GM19395 (cell line): ENCODE measurements around the gene RALGPS1.

Experiments
- ATAC-seq: cut with Tn5 transposase; IDR thresholded peaks from one replicate; pipeline ENCODE4 v1.9.1; 2021; ENCODE audit warnings: mild to moderate bottlenecking, moderate library complexity; ENCODE audit not compliant: unreplicated experiment

Gene RALGPS1

DNA sequence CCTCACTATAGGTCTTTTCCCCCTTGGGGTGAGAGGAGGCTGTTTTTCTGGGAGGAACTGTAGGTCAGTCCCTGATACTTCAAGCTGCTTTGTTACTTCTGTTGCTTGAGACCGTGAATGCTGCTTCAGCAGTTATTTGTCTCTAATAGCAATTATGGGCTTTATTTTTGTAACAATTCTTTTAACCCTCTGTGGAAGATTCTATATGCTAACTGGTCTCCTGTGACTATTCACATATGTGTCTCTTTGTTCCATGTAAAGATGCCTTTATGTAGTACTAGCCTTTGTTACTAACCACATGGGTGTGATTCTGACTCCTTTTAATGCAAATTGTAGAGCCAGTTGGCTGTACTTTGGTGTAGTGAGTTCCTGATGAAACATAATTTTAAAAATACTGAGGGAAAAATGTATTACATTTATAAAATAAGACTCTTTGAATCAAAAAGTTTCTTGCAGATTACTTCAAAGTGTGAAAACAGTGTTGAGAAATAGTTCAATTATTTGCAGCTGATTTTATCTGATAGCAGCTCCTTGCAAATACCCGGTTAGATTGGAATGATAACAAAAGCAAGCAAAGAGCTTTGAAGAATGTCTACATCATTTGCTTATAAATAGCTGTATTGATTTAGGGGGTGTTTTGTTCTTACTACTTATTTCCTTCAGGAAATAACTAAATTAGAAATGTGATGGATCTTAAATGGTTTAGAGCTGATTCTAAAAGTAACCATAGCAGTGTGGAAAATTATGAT is 161.2 kb downstream of the RALGPS1 start:
- ATAC-seq = no peak

DNA sequence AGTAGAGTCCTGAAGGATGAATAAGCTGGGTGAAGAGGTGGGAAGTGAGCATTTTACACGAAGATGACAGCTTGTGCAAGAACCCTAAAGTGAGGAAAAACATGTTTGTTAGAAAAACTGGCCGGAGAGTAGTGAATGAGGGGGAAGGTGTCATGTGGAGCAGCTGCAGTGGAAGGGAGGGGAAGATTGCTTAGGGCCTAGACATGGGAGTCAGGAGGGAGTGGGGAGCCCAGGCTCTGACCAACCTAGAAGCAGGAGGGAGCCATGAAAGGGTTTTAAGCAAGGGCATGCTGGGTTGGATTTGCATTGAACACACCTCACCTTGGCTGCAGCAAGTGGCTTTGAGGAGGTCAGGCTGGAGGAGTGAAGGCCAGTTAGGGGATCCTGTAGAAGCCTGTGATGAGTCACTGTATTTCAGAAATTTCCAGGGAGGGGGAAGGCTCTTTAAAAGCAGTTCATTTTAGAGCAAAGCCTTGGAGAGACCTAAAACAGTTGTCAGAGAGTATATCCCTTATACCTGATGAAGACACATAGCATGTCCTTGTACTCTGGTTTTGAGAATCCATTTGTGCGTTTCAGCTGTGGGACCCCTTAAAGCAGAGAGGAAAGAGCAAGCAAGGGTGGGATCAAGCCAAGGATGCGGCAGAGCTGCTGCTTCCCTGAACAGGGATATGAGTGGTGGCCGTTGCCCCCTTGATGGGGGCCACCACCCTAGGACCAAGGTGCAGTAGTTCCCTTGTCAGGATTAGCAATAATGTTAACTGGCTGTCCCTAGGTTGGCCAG is 162.5 kb downstream of the RALGPS1 start:
- no peak for ATAC-seq

DNA sequence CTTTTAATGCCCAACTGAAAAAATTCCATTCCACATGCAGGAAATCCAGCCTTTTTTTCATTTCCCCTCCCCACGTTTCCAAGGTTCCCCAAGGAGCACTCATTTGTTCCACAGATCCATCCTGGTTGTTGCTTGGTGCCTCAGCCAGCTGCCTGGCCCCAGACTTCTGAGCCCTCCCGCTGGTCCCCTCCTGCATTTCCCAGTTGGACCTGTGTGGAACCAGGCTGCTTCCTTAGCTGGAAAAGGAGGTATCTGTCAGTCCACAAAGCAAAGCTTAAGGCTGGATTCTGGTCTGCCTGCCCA is 163.0 kb downstream of the RALGPS1 start:
- no peak for ATAC-seq

DNA sequence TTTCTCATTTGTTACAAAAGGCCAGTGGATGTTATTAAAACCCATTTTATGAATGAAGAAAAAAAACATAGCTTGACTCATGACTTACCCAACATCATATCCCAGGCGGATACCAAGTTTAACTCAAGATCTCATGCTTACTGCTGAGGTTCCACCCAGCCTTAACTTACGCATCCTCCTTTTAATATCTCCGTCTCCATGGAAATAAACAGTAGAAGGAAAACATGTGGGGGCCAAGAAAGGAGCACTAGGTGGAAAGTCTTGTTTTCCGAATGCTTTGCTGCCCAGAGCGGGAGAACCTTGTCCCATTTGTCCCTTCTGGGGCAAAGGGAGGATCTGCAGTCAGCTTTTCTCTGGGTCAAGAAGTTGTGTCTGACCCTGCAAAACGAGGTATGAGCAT is 163.8 kb downstream of the RALGPS1 start:
- ATAC-seq = no peak

DNA sequence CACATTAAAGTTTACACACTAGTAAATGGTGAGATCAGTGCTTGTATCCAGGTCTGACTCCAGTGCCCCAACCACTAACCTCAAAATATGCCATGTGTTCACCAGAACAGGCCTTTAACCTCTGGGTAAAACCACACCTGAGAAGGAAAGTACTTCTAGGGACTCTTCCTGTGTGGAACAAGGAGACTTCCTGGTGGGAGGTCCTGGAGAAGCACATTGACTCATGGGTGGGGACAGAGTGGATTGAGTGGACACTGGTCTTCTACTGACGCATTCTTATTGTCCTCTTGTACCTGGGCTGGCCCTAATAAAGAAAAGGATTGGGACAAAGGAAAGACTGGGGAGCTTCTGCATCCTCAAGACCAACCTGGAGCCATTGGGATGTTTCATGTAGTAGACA is 164.4 kb downstream of the RALGPS1 start:
- no peak for ATAC-seq

DNA sequence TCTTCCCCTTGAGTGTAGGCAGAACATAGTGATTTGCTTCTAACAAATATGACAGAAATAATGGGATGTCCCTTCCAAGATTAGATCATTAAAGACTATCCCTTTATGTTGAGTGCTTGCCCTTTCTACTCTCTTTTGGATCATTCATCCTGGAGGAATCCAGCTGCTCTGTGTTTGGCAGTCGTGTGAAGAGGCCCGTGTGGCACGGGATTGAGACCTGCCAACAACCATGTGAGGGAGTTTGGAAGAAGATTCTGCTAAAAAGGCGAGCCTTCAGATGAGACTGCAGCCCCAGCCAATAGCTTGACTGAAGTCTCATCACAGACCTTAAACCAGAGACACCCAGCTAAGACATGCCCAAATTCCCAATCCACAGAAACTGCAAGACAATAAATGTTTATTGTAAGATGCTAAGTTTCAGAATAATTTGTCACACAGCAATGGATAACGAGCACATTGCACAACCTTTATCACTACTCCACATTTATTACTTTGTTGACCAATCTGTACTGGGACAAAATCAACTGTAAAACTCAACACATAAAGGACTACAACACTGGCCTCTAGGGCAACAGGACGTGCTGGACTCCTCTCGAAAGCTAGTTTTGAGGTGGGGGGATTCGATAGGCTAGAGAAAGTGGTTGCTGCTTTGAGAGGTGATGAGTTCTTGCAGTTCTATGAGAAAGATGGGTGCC is 165.0 kb downstream of the RALGPS1 start:
- no peak for ATAC-seq

DNA sequence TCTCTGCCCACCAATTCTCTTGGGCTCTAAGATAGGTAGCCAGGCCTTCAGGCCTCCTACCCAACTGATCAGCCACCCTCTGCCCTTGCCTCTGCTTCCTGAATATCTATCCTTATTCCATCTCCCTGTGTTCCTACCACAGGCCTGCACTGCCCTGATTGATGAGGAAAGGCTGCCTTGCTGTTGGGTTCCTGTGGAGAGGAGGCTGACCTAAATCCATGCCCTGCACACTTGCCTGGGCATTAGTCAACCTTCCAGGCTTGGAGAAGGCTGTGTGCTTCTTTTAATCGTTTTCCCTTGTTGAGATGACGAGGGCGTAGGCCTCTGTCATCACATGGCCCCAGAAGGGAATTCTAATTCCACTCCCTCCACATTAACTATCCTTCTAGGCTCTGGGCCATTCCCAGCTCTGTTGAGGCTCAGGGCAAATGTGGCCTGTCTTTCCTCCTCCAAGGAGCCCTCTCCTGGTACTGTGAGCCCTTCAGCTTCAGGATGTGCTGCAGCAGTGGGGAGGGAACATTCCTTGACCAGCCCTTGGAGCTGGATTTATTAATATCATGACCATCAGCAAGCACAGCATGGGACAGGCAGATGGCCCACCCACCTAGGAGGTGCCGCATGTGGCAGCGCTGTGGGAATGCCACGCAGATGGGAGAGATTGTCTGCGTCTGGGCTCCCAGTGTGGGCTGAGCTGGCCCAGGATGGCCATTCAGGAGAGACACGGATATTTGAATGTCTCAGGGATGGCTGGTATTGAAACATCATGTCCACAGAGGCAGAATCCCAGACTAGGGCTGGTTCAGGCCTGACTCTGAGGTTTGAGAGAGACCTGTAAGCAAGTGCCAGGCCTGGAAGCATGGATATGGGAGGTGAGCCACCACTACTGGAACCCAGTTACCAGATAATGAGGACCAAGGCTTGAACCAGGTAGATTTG is 166.9 kb downstream of the RALGPS1 start:
- ATAC-seq = no peak

DNA sequence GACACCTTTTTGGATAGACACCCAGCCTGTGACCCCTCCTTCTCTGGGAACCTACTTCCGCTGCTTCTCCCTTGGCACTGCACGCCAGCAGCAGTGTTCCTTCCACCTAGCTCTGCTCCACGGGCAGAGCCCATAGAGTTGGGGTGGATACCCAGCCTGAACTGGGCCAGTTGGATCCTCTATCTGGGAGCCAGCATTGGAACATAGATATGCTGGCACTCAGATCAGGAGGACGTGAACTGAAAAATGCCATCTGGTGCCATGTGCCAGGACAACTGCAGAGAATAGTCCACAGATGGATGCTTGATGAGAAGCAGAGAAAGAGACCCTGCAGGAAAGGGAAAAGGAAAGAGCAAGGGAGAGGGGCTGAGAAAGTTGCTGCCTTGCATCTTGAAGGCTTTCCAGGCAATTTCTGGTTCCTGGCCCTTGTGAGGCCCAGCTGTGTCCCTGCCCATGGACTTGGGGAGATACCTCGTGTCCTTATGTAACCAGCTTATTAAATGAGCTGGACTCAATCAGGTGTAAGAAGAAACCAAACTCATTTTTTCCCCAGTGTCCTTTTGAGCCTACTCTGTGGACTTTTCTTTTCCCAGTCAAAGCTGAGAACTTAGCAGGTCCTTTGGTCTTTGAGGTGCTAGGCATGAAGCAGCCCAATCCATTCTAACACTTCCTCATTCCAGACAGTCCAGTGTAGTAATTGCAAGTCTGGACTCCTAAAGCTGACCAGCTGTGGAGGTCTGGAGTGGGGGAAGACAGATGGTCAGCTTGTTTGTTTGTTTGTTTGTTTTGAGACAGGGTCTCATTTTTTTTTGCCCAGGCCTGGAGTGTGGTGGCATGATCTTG is 168.8 kb downstream of the RALGPS1 start:
- no peak for ATAC-seq

DNA sequence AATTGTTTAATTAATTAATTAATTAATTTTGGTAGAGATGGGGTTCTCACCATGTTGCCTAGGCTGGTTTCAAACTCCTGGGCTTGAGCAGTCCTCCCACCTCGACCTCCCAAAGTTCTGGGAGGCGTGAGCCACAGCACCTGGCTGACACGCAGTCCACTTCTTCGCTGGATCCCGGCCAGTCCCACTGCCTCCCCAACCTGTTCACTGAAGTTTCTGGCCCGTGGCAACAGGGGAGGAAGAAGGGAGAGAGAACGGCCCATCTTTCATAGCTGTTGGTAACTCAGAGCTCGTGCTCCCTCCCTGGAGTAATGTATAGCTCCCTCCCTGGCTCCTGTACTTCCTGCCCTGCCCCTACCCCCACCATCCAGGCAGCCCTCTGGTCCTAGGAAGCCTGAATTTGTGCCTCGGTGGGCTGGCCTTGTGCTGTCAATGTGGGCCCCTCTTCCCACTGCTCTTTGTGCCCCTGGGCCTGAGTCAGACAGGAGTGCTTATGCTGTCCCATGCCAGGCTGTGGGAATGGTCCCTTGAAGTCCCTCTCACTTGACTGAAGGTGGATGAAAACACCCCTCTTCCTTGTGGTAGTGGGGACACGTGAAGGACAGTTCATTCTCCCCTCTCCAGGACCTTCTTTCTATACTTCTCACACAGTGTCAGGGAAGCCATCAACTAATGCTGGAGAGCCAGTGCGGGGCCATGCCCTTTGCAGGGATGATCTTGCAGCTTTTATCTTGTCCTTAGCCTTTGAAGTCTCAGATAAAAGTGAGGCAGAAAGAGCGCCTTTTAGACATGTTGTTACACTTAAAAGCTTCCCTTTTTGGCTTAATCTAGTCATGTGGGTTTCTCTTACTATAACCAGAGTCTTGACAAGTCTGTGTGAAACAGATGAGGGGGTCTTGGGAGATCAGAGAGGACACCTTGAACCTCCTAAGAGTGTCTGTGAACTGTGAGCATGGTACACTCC is 169.8 kb downstream of the RALGPS1 start:
- no peak for ATAC-seq

DNA sequence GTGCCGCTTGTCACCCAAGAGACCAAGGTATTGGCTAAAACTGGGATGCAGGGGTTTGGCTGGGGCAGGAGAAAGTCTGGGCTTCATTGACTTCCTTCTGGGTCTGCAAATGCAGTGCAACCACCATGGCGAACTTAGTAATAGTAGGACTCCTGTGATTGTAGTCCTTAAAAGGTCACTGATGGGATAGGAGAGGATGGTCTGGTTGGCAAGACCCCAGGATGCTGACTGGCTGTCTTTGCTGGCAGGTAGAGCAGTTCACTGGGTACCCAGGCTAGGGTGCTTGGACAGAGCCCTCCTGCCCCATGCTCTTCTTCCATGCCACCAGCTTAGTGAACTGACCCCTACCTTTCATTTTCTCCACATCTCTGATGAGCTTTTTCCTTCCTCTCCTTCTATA is 170.6 kb downstream of the RALGPS1 start:
- no peak for ATAC-seq

DNA sequence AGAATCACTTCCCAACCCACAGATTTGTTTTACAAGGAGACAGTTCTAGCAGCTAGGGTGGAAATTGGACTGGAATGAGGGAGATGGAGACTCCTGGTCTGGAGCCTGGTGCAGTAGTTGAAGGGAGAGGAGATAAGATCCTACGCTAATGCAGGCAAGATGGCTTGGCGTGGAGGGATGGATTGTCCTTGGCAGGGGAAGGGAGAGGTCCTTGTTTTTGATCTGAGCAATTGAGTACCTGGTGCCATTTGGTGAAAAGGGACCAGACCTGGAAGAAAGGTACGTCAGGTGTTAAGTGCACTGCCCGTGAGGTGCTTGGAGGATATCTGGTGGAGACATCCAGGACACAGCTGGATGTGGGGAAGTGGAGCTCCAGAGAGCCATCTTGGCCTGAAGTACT is 172.2 kb downstream of the RALGPS1 start:
- no peak for ATAC-seq

DNA sequence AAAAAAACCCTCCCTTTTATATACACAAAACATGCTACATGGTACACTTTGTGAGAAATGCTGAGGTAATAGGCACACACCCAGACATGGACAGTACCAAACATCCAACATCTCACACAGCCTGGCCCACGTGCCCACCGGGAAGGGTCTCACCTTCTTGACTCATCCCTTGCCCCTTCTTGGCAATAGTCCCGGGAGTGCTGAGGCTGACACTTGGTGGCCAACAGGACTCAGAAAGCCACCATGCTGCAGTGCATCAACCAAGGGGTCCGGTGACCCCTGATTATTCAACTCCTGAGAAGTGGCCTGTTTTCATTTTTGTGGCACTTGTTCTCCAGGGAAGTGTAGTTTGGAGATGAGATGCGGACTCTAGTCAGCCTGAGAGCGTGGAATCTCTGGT is 172.8 kb downstream of the RALGPS1 start:
- no peak for ATAC-seq

DNA sequence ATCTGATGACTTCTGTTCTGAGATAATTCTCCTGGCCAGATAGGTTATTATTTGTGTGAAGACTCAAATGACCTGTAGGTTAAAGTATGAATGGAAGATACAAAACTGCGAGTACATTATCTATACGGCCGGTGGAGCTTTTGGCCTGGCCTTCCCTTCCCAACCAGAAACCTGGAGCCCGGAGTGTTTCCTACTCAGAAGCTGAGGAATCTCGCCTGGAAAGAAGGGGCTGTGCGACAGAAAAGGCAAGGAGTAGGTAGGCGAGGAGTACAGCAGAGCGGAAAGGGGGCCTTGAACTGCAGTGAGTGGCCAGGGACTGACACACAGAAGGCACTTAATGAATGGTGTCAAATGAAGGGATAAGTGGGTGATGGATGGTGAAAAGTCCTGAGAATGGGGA is 173.3 kb downstream of the RALGPS1 start:
- ATAC-seq = no peak

DNA sequence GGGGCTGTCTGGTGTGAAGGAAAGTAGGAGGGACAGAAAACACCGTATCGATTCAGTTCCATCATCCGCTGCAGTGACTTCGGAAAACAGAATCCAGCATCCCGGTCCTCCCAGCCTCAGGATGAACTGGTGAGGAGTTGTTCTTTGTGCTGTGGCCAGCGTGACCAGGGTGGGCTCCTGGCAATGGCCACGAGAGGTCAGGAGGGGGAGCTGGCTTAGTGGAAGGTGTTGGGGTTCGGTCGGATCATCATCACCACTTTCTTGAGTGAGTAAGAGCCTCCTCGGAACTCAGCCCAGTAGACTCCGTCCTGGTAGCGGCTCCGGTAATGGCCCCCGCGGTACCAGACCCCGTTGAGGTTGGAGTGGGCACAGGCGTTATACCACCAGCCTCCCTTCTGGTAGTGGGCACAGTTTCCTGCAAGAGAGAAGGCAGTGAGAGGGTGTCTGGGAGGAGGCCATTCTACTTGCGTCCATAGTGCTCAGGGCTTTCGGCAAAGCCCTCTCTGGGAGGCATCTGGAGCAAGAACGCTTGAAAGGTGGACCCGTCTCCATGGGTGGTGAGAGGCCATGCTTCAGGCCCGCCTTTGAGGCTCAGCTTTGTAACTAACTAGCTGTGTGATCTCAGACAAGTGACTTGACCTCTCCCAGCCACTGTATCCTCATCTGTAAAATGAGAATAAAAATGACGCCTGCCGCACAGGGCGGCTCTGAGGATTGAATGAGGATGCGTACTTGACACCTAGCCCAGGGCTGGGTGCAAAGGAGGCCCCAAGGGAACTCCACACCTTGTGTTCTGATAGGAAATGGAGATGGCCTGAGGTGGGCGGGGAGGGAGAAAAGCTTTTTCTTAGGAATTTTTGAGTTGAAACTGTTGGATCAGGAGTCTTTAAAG is 174.4 kb downstream of the RALGPS1 start:
- no peak for ATAC-seq

DNA sequence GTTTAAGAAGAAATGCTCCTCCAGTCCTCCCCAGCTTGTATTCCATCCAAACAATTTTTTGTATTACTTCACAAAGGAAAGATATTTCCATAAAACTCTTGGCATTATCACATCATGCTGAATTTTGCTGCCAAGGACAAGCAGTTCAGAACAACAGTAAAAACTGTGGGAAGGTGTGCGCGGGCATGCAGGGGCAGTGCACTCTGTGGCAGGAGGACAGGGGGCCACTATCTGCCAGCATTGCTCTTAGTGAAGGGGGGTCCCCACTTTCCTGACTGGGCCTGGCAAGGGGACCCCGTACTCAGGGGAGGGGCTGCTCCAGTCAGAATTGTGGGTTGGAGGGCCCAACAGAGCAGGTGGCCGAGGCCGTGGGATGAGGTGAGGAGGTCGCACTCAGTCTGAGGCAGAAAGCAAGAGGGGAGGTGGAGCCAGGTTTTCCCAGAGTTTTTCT is 175.1 kb downstream of the RALGPS1 start:
- ATAC-seq = no peak

DNA sequence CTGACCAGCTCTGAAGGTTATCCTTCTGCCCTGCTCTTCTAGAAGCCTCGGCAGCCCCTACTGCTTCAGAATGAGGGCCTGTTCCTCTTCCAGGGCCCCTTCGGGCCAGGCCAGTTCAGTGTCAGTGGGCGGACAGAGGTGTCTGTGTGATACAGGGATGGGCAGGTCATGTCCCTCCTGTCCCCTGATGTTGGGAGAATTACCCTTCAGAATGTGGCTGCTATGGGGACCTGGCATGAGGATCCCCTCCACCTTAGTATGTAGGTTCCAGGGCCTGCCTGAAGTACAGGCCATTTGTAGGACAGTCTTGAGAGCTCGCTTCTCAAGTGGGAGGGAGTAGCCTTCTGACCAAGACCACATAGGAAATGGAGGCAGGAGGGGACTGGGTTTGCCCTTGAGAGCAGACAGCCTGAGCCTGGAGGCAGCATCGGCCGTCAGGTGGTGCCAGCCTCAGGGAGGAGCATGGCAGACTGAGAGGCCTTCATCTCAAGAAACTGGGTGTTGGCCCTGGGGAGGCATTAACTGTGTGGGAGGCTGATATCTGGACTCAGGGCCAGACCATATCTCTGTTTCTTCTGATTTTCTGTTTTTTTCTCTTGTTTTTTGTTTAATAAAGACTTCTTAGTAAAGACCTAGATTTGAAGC is 175.9 kb downstream of the RALGPS1 start:
- no peak for ATAC-seq

DNA sequence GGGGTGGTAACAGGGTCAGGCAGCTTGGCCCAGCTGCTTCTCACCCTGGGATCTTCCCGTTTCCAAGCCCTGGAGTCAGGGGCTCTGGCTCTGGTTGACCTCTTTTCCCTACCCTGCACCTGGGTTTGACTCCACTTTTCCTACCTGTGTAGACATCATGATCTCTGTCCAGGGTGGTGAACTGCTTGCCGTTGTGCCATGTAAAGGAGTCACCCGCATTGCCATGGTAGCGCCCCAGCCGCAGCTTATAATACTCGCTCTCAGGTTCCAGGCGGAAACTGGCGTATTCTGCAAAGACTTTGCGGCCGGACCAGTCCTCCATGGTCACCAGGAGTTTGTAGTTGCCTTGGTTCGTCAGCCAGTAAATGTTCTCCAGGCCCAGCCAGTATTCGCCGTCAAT is 176.9 kb downstream of the RALGPS1 start:
- no peak for ATAC-seq
